Tibial nerve (tissue), 4 donors: ENCODE measurements around the gene RGS3. TPM values are rescaled to one million over a fixed set of nuclear protein-coding genes. Genes with fewer than 3 reads are reported as not detected.
A peak's percentile ranks its signal among the peaks of the same experiment; 100 is the strongest.

Source experiments
- DNase-seq, 2 donors: peaks; one replicate each; pipeline ENCODE4 v3.0.0-alpha.2; 2019; ENCODE audit warnings: low spot score in 2 of 2
- H3K27ac ChIP-seq, 4 donors: fragments of 200-600 bp; sonication (generic) in 3 of 4; one replicate each; pipeline ENCODE4 v1.5.1; 2017 to 2019; ENCODE audit warnings: mild to moderate bottlenecking in 1 of 4
- H3K27me3 ChIP-seq, 2 donors: fragments of 200-600 bp; sonication (generic) in 1 of 2; one replicate each; pipeline versions ENCODE4 v1.5.1 to v1.6.0; 2017 to 2019
- H3K36me3 ChIP-seq, 3 donors: fragments of 200-600 bp; sonication (generic); one replicate each; pipeline ENCODE4 v1.5.1; 2018 to 2019
- H3K4me1 ChIP-seq, 4 donors: fragments of 200-600 bp; sonication (generic) in 3 of 4; one replicate each; pipeline ENCODE4 v1.5.1; 2017 to 2019
- H3K4me3 ChIP-seq, 4 donors: fragments of 200-600 bp; sonication (generic) in 3 of 4; one replicate each; pipeline ENCODE4 v1.5.1; 2017 to 2019; ENCODE audit warnings: mild to moderate bottlenecking in 1 of 4, moderate library complexity in 1 of 4
- H3K9me3 ChIP-seq, 4 donors: fragments of 200-600 bp; sonication (generic) in 3 of 4; one replicate each; pipeline ENCODE4 v1.5.1; 2017 to 2019
- EP300 ChIP-seq, 2 donors: sonication (generic); formaldehyde crosslinking; IDR thresholded peaks; one replicate each; pipeline ENCODE4 v1.6.1; 2017; ENCODE audit warnings: antibody characterized with exemption in 2 of 2, mild to moderate bottlenecking in 1 of 2
- POLR2A ChIP-seq, 2 donors: fragments of 450-650 bp; IDR thresholded peaks; one replicate each; pipeline ENCODE4 v1.6.1; 2017; ENCODE audit warnings: antibody characterized with exemption in 2 of 2, mild to moderate bottlenecking in 2 of 2, moderate library complexity in 2 of 2
- WGBS, 2 donors: methylation state at CpG; one replicate each; pipeline ENCODE4 v1.1.5; 2018; 5-methylcytosine and 5-hydroxymethylcytosine counted together
- total RNA-seq, 4 donors: library from RNA; depleted of rRNA; stranded (reverse); fragments of >200 nt; gene quantifications; one replicate each; pipeline ENCODE4 v1.1.0, GENCODE V29; 2016
- TF ChIP-seq, protein P1 (sequence below), 5 experiments: fragments of 200-600 bp in 3 of 5; fragments of 450-650 bp in 2 of 5; sonication (generic) in 3 of 5; IDR thresholded peaks; one replicate each; pipeline ENCODE4 v1.5.1; 2016 to 2019; ENCODE audit warnings: antibody characterized with exemption in 5 of 5, mild to moderate bottlenecking in 3 of 5, moderate library complexity in 2 of 5

RGS3 gene
- total RNA-seq, 4 donors from 2014 or later = 18.0 to 45.9 (median 35.2) TPM

GRCh38 chr9:113537229-113537810 lies 73.8 kb downstream of the RGS3 start:
- H3K4me1 ChIP-seq = peaks cover 0 to 30% (median 3%) of the 10 kb centered on the region in 4 donors
- H3K27me3 ChIP-seq = no peaks in the 10 kb centered on the region
- no peak for TF ChIP-seq EP300 (IDR thresholded peaks at IDR 0.05)
- H3K36me3 ChIP-seq = no peaks in the 10 kb centered on the region
- H3K4me3 ChIP-seq = no peak overlapping the region
- DNase-seq = no peak
- peak overlapping the region in 3 of 4 donors; percentile 11 to 55 (median 14) for H3K27ac ChIP-seq
- no peaks in the 10 kb centered on the region for H3K9me3 ChIP-seq
- WGBS, 2 donors = 80 to 81% methylated on average over 7 of the region's 7 CpGs

DNA sequence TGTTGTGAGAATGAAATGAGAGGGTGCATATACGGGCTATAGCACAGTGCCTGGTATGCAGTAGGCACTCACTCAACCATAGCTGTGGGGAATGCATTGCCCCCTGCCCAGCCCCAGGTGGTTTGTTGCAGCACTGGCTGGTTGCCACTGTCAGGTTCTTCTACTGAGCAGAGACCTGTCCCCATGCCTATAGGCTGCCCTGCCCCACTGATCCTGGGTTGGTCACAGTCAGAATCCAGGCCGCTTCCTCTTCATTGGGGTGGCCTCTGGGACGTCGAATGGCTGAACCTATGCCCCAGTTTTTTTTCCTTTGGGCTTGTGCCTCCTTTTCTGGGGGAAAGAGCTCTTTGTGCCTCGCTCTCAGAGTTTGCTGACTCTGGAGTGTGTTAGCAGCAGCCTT lies 74.6 kb downstream of the RGS3 start:
- no peak for TF ChIP-seq POLR2A (IDR thresholded peaks at IDR 0.05)
- TF ChIP-seq, protein P1, sequence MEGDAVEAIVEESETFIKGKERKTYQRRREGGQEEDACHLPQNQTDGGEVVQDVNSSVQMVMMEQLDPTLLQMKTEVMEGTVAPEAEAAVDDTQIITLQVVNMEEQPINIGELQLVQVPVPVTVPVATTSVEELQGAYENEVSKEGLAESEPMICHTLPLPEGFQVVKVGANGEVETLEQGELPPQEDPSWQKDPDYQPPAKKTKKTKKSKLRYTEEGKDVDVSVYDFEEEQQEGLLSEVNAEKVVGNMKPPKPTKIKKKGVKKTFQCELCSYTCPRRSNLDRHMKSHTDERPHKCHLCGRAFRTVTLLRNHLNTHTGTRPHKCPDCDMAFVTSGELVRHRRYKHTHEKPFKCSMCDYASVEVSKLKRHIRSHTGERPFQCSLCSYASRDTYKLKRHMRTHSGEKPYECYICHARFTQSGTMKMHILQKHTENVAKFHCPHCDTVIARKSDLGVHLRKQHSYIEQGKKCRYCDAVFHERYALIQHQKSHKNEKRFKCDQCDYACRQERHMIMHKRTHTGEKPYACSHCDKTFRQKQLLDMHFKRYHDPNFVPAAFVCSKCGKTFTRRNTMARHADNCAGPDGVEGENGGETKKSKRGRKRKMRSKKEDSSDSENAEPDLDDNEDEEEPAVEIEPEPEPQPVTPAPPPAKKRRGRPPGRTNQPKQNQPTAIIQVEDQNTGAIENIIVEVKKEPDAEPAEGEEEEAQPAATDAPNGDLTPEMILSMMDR (IDR thresholded peaks at IDR 0.05) = no peak
- no peak for TF ChIP-seq EP300 (IDR thresholded peaks at IDR 0.05)
- no peak for DNase-seq
- no peaks in the 10 kb centered on the region for H3K36me3 ChIP-seq
- H3K27ac ChIP-seq = no peak overlapping the region
- 80 to 90% methylated on average over 5 of the region's 5 CpGs for WGBS, 2 donors
- H3K4me1 ChIP-seq = peaks cover 0 to 34% (median 3%) of the 10 kb centered on the region in 4 donors
- H3K4me3 ChIP-seq = no peak overlapping the region
- no peaks in the 10 kb centered on the region for H3K27me3 ChIP-seq
- H3K9me3 ChIP-seq = no peaks in the 10 kb centered on the region

DNA sequence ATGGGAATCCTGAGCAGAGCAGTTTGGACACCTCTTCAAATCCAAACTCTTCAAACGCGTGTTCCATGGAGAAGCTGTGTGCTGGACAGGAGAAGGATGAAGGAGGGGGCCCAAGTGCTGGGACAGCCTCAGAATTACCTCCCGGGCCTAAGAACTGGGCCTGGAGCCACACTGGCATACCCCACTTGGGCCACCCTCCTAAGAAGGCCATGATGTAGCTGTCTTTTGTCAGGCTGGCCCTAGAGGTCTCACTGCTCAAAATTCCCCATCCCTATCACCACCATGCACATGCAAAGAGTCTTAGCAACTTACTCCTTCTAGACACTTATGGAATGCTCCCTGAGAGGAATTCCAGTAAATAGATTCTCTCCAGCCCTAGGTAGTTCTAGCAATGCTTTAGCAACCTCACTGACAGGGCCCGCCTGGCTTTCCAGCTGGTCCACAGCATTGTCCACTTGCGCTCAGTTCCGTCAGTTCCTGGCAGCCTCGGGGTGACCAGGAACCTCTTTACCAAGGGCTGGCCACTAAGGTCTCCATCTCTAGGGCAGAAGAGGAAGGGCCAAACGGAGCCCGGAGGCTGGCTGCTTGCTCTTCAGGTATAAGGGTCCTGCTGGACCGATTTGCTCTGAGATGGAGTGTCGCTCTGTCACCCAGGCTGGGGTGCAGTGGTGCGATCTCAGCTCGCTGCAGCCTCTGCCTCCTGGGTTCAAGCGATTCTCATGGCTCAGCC lies 75.3 kb downstream of the RGS3 start:
- TF ChIP-seq EP300 (IDR thresholded peaks at IDR 0.05) (no peak), POLR2A (IDR thresholded peaks at IDR 0.05) (no peak)
- TF ChIP-seq, protein P1 (IDR thresholded peaks at IDR 0.05) = no peak
- WGBS, 2 donors = 92 to 94% methylated on average over 13 of the region's 14 CpGs
- H3K4me3 ChIP-seq = no peak overlapping the region
- H3K4me1 ChIP-seq = peaks cover 0 to 30% (median 3%) of the 10 kb centered on the region in 4 donors
- no peak for DNase-seq
- H3K27me3 ChIP-seq = no peaks in the 10 kb centered on the region
- no peak overlapping the region for H3K27ac ChIP-seq
- H3K9me3 ChIP-seq = no peaks in the 10 kb centered on the region
- H3K36me3 ChIP-seq = no peaks in the 10 kb centered on the region

DNA sequence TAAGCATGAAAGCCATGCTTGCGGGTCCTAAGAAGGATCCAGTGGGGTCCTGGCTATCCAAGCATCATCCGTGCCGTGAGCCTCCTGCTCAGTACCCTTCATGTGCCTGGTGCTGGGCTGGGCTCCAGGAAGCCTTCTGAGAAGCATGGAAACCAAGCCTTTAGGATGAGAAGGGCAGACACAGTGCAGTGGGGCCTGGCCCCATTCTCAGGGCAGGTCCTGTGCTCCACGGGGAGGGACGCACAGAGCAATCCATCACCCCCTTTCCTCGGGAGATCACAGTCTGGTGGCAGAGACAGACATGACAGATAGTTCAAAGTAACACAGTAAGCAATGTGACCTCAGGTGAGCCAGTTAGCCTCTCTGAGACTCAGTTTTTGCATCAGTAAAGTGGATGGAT lies 76.9 kb downstream of the RGS3 start:
- DNase-seq = no peak
- 87 to 99% methylated on average over 6 of the region's 6 CpGs for WGBS, 2 donors
- no peak overlapping the region for H3K4me3 ChIP-seq
- H3K27me3 ChIP-seq = no peaks in the 10 kb centered on the region
- peaks cover 0 to 30% (median 3%) of the 10 kb centered on the region in 4 donors for H3K4me1 ChIP-seq
- H3K9me3 ChIP-seq = no peaks in the 10 kb centered on the region
- no peak overlapping the region for H3K27ac ChIP-seq
- H3K36me3 ChIP-seq = no peaks in the 10 kb centered on the region
- TF ChIP-seq, protein P1 (IDR thresholded peaks at IDR 0.05) = no peak
- TF ChIP-seq EP300 (IDR thresholded peaks at IDR 0.05) (no peak), POLR2A (IDR thresholded peaks at IDR 0.05) (no peak)

GRCh38 chr9:113541019-113541900 lies 77.7 kb downstream of the RGS3 start:
- Histone ChIP-seq H3K27ac (no peak overlapping the region), H3K4me1 (peaks cover 0 to 23% (median 3%) of the 10 kb centered on the region in 4 donors), H3K4me3 (no peak overlapping the region), H3K27me3 (no peaks in the 10 kb centered on the region), H3K36me3 (no peaks in the 10 kb centered on the region), H3K9me3 (no peaks in the 10 kb centered on the region)
- DNase-seq = no peak
- no peak for TF ChIP-seq POLR2A (IDR thresholded peaks at IDR 0.05)
- TF ChIP-seq, protein P1 (IDR thresholded peaks at IDR 0.05) = no peak
- no peak for TF ChIP-seq EP300 (IDR thresholded peaks at IDR 0.05)
- 66 to 67% methylated on average over 11 to 12 of the region's 12 CpGs for WGBS, 2 donors
